Loucy (cell line): ENCODE measurements around the gene CSRP2.

Experiments used
- EZH2phosphoT487 ChIP-seq: fragments of 200-600 bp; IDR thresholded peaks from 2 replicates; pipeline ENCODE4 v1.6.1; 2018; ENCODE audit warnings: antibody characterized with exemption, mild to moderate bottlenecking, moderate library complexity, borderline replicate concordance
- TF ChIP-seq, protein P1 (sequence below): fragments of 200-600 bp; sonication (generic); conservative IDR thresholded peaks from 2 replicates; pipeline ENCODE4 v1.5.1; 2014; ENCODE audit warnings: mild to moderate bottlenecking, antibody characterized with exemption, low read length

DNA sequence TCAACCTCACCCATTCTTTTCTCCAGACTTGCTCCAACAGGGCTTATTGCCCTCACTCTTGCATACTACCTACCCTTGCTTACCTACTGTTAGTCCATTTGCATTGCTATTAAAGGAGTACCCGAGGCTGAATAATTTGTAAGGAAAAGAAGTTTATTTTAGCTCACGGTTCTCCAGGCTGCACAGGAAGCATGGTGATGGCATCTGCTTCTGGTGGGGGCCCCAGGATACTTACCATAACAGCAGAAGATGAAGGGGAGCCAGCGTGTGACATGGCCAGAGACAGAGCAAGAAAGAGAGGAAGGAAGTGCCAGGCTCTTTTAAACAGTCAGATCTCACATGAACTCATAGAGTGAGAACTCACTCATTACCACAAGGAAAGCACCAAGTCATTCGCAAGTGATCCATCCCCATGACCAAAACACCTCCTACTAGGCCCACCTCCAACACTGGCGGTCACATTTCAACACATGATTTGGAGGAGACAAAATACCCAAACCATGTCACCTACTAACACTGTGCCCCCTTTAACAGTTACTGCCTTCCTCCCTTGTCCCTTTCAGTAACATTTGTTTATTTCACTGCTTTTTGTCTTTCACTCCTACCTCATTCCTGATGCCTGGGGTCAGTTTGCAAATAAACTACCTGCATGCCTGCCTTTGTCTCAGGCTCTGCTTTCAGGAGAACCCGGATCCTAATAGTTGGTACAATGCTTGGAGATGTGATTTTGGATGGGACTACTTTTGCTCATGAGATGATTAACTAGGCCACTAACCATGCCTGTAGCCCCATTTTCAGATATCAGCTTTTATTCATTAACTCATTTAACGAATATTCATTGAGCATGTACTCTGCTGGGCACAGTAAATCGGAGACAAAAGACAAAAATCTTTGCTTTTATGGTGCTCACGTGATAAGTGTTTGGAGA is 41.6 kb upstream of the CSRP2 start:
- TF ChIP-seq, protein P1, sequence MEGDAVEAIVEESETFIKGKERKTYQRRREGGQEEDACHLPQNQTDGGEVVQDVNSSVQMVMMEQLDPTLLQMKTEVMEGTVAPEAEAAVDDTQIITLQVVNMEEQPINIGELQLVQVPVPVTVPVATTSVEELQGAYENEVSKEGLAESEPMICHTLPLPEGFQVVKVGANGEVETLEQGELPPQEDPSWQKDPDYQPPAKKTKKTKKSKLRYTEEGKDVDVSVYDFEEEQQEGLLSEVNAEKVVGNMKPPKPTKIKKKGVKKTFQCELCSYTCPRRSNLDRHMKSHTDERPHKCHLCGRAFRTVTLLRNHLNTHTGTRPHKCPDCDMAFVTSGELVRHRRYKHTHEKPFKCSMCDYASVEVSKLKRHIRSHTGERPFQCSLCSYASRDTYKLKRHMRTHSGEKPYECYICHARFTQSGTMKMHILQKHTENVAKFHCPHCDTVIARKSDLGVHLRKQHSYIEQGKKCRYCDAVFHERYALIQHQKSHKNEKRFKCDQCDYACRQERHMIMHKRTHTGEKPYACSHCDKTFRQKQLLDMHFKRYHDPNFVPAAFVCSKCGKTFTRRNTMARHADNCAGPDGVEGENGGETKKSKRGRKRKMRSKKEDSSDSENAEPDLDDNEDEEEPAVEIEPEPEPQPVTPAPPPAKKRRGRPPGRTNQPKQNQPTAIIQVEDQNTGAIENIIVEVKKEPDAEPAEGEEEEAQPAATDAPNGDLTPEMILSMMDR: no peak
- TF ChIP-seq EZH2phosphoT487: no peak
